ENCODE measurements around the gene GTF2A2. TPM values are rescaled to one million over a fixed set of nuclear protein-coding genes. Genes with fewer than 3 reads are reported as not detected.
"Not testable (repeated sequence)": the region's sequence is repeated elsewhere in the genome, so short reads cannot be mapped to it uniquely, and the experiment has no call there.

GTF2A2 gene
- 125 and 143 TPM in 2 replicates for total RNA-seq
- long read RNA-seq, transcript GTF2A2-202 (5 exons, 1,582 nt), result major isoform, 41 of 43 reads
- long read RNA-seq, partial matches to known transcripts, result 0 of 43 reads
- long read RNA-seq, other reads (novel, unspliced or antisense), result 1 of 43 reads

- Mint-ChIP-seq H3K9me3 (peaks cover 2% of the 10 kb centered on the region), H3K4me3 (peak within 1 kb of the TSS; percentile 67), H3K27me3 (ENCODE audit: low read depth) (no peaks in the 10 kb centered on the region), H3K4me1 (peaks cover 3% of the 10 kb centered on the region), H3K36me3 (ENCODE audit: low read depth) (peaks cover 3% of the 10 kb centered on the region), H3K27ac (ENCODE audit: unreplicated experiment) (peak within 1 kb of the TSS; percentile 91)
- DNase-seq (ENCODE audit: low read depth, low spot score), result peak; percentile 92
- TF ChIP-seq CTCF (conservative IDR thresholded peaks at IDR 0.05), result no peak
Measured at GRCh38 chr15:59656897-59657634, at the start of gene GTF2A2. Gene GTF2A2 (minus strand): TSS chr15:59657515. CDS start chr15:59652277, 5,238 bp downstream.

GRCh38 chr15:59703979-59704796, 46.9 kb upstream of the GTF2A2 start:
- Mint-ChIP-seq H3K27me3 (ENCODE audit: low read depth) (peaks cover 2% of the 10 kb centered on the region), H3K9me3 (no peaks in the 10 kb centered on the region), H3K4me3 (no peak overlapping the region), H3K4me1 (no peaks in the 10 kb centered on the region), H3K36me3 (ENCODE audit: low read depth) (no peaks in the 10 kb centered on the region), H3K27ac (ENCODE audit: unreplicated experiment) (no peak overlapping the region)
- TF ChIP-seq CTCF (conservative IDR thresholded peaks at IDR 0.05), result no peak
- no peak for DNase-seq (ENCODE audit: low read depth, low spot score)

GRCh38 chr15:59702351-59702750, 45.0 kb upstream of the GTF2A2 start:
- H3K27ac Mint-ChIP-seq (ENCODE audit: unreplicated experiment), result no peak overlapping the region
- DNase-seq (ENCODE audit: low read depth, low spot score), result no peak
- no peak for TF ChIP-seq CTCF (conservative IDR thresholded peaks at IDR 0.05)
- no peaks in the 10 kb centered on the region for H3K9me3 Mint-ChIP-seq
- H3K4me1 Mint-ChIP-seq, result no peaks in the 10 kb centered on the region
- no peak overlapping the region for H3K4me3 Mint-ChIP-seq
- no peaks in the 10 kb centered on the region for H3K36me3 Mint-ChIP-seq (ENCODE audit: low read depth)
- peaks cover 2% of the 10 kb centered on the region for H3K27me3 Mint-ChIP-seq (ENCODE audit: low read depth)

- TF ChIP-seq CTCF (conservative IDR thresholded peaks at IDR 0.05), result no peak
- peaks cover 2% of the 10 kb centered on the region for H3K27me3 Mint-ChIP-seq (ENCODE audit: low read depth)
- H3K4me3 Mint-ChIP-seq, result no peak overlapping the region
- no peaks in the 10 kb centered on the region for H3K9me3 Mint-ChIP-seq
- no peaks in the 10 kb centered on the region for H3K36me3 Mint-ChIP-seq (ENCODE audit: low read depth)
- no peaks in the 10 kb centered on the region for H3K4me1 Mint-ChIP-seq
- no peak for DNase-seq (ENCODE audit: low read depth, low spot score)
- H3K27ac Mint-ChIP-seq (ENCODE audit: unreplicated experiment), result no peak overlapping the region
Measured at GRCh38 chr15:59701880-59702279, 44.6 kb upstream of the GTF2A2 start.

- no peak overlapping the region for H3K4me3 Mint-ChIP-seq
- TF ChIP-seq CTCF (conservative IDR thresholded peaks at IDR 0.05), result no peak
- H3K27me3 Mint-ChIP-seq (ENCODE audit: low read depth), result no peaks in the 10 kb centered on the region
- no peaks in the 10 kb centered on the region for H3K36me3 Mint-ChIP-seq (ENCODE audit: low read depth)
- no peak for DNase-seq (ENCODE audit: low read depth, low spot score)
- no peaks in the 10 kb centered on the region for H3K4me1 Mint-ChIP-seq
- H3K9me3 Mint-ChIP-seq, result no peaks in the 10 kb centered on the region
- H3K27ac Mint-ChIP-seq (ENCODE audit: unreplicated experiment), result no peak overlapping the region
Measured at GRCh38 chr15:59699810-59700431, 42.6 kb upstream of the GTF2A2 start.

GRCh38 chr15:59698065-59698464, 40.8 kb upstream of the GTF2A2 start:
- not testable (repeated sequence) for H3K4me3 Mint-ChIP-seq; H3K27me3 Mint-ChIP-seq (ENCODE audit: low read depth); H3K9me3 Mint-ChIP-seq; H3K36me3 Mint-ChIP-seq (ENCODE audit: low read depth); DNase-seq (ENCODE audit: low read depth, low spot score); H3K4me1 Mint-ChIP-seq; H3K27ac Mint-ChIP-seq (ENCODE audit: unreplicated experiment)

All from neural crest cell (in vitro differentiated cells).